ENCODE results near the gene SLC22A23. TPM values are rescaled to one million over a fixed set of nuclear protein-coding genes. Genes with fewer than 3 reads are reported as not detected.

SLC22A23 gene
- total RNA-seq, 1 experiment from 2014 or later, result 6.8 TPM

DNA sequence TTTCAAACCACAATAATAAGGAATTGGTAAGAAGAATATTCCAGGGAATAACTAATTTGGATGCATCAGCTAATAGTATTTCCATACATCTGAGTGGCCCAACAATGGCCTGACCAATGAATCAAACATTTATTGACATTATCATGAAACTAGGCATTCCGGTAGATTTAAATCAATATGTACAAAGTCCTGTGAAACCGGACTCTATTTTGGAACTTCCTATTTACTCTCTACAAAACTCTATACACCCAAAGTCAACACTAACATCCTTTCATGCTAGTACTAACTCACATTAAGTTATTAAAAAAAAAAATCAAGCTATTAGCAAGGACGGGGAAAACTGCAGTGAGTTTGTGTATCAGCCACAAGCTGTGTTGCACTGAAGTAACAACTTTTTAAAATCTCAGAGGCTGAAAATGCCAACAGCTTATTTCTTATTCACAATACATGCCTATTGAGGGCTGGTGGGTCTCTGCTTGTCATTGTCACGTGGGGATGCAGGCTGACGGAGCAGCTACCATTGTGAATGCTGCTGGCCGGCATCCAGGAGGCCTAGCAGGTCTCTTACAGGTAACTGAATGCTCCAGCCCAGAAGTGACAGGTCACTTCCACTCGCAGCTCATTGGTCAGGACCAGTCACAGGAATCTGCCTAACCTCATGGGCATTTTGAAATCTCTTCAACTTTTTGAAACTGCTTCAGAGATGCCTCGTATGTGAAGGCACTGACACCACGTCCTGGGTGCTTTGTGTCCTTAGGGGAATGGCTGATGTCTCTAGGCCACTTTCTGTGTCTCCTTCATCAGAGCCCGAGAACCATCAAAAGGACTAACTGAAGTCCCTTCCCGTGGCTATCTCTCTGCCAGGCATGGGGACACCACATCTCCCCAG, 76.3 kb downstream of the SLC22A23 start:
- no peak overlapping the region for H3K9ac ChIP-seq (ENCODE audit: extremely low read depth, insufficient read length, low read length)
- H2BK12ac ChIP-seq (ENCODE audit: insufficient read length, low read depth, low read length), result no peak overlapping the region
- no peak overlapping the region for H2AFZ ChIP-seq (ENCODE audit: low read length)
- no peaks in the 10 kb centered on the region for H3K79me1 ChIP-seq (ENCODE audit: insufficient read depth, low read depth, low read length, poor library complexity, severe bottlenecking)
- Mint-ChIP-seq H3K9me3 (no peaks in the 10 kb centered on the region), H3K27me3 (ENCODE audit: low read depth) (no peaks in the 10 kb centered on the region), H3K36me3 (ENCODE audit: insufficient read depth in 1 of 3, low read depth in 3 of 3) (peaks cover 0 to 4% (median 0%) of the 10 kb centered on the region in 3 experiments; a peak in 1 of 7 replicates), H3K4me1 (peaks cover 16 to 19% of the 10 kb centered on the region in 2 experiments; a peak in 3 of 4 replicates), H3K4me3 (no peak overlapping the region), H3K27ac (no peak overlapping the region)
- TF ChIP-seq, protein P1, sequence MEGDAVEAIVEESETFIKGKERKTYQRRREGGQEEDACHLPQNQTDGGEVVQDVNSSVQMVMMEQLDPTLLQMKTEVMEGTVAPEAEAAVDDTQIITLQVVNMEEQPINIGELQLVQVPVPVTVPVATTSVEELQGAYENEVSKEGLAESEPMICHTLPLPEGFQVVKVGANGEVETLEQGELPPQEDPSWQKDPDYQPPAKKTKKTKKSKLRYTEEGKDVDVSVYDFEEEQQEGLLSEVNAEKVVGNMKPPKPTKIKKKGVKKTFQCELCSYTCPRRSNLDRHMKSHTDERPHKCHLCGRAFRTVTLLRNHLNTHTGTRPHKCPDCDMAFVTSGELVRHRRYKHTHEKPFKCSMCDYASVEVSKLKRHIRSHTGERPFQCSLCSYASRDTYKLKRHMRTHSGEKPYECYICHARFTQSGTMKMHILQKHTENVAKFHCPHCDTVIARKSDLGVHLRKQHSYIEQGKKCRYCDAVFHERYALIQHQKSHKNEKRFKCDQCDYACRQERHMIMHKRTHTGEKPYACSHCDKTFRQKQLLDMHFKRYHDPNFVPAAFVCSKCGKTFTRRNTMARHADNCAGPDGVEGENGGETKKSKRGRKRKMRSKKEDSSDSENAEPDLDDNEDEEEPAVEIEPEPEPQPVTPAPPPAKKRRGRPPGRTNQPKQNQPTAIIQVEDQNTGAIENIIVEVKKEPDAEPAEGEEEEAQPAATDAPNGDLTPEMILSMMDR (conservative IDR thresholded peaks at IDR 0.05), result no peak
- no peak overlapping the region for H4K8ac ChIP-seq (replicated peaks; ENCODE audit: insufficient read length, low read depth, low read length)
- no peak for DNase-seq
- no peak overlapping the region for H2BK5ac ChIP-seq (ENCODE audit: insufficient read length, low read length)
- H2BK15ac ChIP-seq (ENCODE audit: low read depth, low read length), result no peak overlapping the region
- no peak overlapping the region for H3K4ac ChIP-seq (ENCODE audit: low read depth, low read length)
- H3K18ac ChIP-seq (ENCODE audit: insufficient read length, low read depth, low read length), result no peak overlapping the region
- no peak overlapping the region for H3K23ac ChIP-seq (ENCODE audit: insufficient read length, low read depth, low read length)
- no peak overlapping the region for H2BK20ac ChIP-seq (ENCODE audit: low read depth, low read length, poor library complexity, severe bottlenecking)
- no peak overlapping the region for H4K91ac ChIP-seq (ENCODE audit: insufficient read length, low read depth, low read length)
- WGBS (ENCODE audit: extremely low coverage, insufficient read length, low lambda C conversion rate), result no CpG with 5 or more reads among the region's 11 CpGs
- no peak overlapping the region for H3K56ac ChIP-seq (ENCODE audit: insufficient read length, low read depth, low read length)
- H4K5ac ChIP-seq (ENCODE audit: insufficient read length, low read depth, low read length), result no peak overlapping the region
- no peak overlapping the region for H3K4me2 ChIP-seq (ENCODE audit: insufficient read depth, insufficient read length, low read length)
- no peaks in the 10 kb centered on the region for H3K23me2 ChIP-seq (ENCODE audit: insufficient read length, low read depth, low read length, poor library complexity, severe bottlenecking)
- H3K27me3 ChIP-seq (ENCODE audit: insufficient read depth, low read length), result no peaks in the 10 kb centered on the region
- H3K14ac ChIP-seq (ENCODE audit: insufficient read depth, low read length), result no peak overlapping the region
- no peaks in the 10 kb centered on the region for H3K4me1 ChIP-seq (ENCODE audit: insufficient read depth, low read length)
- no peaks in the 10 kb centered on the region for H3K79me2 ChIP-seq (ENCODE audit: insufficient read depth, low read length)
- no peaks in the 10 kb centered on the region for H3K9me3 ChIP-seq (ENCODE audit: control insufficient read depth, low read depth, low read length)
- no peaks in the 10 kb centered on the region for H4K20me1 ChIP-seq (ENCODE audit: control insufficient read depth, insufficient read depth, insufficient read length)
- H3K27ac ChIP-seq (ENCODE audit: insufficient read length, low read depth, low read length), result no peak overlapping the region
- no peak overlapping the region for H2AK5ac ChIP-seq (ENCODE audit: insufficient read length, low read length)
- no peak overlapping the region for H2BK120ac ChIP-seq (ENCODE audit: low read depth, low read length, poor library complexity, severe bottlenecking)
- no peak overlapping the region for H3T11ph ChIP-seq (ENCODE audit: low read length)
